ENCODE results near the gene PRKRA. TPM values are rescaled to one million over a fixed set of nuclear protein-coding genes. Genes with fewer than 3 reads are reported as not detected.

PRKRA gene
- total and polyA plus RNA-seq, 2 of the 8 experiments (the other 6 are each of a cell fraction or from before 2014, with no cell fraction given) = 25.4 to 60.4 TPM

DNA sequence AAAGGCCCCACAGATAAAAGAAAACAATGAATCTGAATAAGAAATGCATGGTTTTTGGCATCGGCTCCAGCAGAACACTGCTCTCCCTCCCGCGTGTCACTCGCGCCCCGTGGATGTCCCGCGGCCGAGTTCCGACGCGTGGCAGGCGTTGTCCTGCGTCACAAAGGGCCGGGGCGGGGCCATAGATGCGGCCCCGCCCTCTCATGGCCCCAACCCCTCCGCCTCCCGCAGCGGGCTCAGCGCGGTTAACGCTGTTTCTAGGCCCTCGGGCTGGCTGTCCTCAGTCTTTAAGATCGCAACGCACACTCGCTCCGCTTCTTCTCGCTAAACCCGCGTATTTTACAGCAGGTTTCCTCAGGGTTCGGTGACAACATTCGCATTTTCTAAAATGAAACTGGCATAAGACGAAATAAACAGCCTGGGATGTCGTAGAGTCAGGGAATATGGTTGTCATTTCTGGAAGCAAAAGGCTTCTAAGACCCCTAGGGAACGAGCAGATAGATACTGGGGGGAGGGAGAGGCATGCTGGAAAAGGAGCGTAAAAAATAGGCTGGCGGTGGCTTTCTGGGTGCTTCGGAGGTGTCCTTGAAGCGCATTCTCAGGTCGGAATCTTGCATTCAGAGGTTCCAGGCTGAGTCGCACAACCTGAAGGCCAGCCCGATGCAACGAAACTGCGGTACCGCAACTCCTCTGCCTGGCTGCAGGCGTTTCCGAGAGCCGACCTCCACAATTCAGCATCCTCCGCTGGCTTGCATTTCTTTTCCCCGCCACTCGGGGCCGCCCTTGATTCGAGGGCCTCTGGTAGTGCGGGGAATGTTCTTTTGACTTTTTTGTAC, 27.7 kb upstream of the PRKRA start, which contains the start of gene FKBP7 (continued):
- peak; percentile 85 for TF ChIP-seq RBBP5 (IDR thresholded peaks at IDR 0.05; ENCODE audit: borderline replicate concordance, low read depth, low read length)
- peak; percentile 58 to 99; a peak in 3 of 4 replicates for TF ChIP-seq HDAC2 (IDR thresholded peaks at IDR 0.05; ENCODE audit: borderline replicate concordance in 1 of 2, low read depth in 2 of 2, low read length in 2 of 2)
- TF ChIP-seq NRF1 (IDR thresholded peaks at IDR 0.05; ENCODE audit: low read depth, low read length) = no peak
- peak; percentile 66 for TF ChIP-seq YY1 (IDR thresholded peaks at IDR 0.05; ENCODE audit: low read depth, low read length)
- TF ChIP-seq, protein P1, sequence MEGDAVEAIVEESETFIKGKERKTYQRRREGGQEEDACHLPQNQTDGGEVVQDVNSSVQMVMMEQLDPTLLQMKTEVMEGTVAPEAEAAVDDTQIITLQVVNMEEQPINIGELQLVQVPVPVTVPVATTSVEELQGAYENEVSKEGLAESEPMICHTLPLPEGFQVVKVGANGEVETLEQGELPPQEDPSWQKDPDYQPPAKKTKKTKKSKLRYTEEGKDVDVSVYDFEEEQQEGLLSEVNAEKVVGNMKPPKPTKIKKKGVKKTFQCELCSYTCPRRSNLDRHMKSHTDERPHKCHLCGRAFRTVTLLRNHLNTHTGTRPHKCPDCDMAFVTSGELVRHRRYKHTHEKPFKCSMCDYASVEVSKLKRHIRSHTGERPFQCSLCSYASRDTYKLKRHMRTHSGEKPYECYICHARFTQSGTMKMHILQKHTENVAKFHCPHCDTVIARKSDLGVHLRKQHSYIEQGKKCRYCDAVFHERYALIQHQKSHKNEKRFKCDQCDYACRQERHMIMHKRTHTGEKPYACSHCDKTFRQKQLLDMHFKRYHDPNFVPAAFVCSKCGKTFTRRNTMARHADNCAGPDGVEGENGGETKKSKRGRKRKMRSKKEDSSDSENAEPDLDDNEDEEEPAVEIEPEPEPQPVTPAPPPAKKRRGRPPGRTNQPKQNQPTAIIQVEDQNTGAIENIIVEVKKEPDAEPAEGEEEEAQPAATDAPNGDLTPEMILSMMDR (IDR thresholded peaks at IDR 0.05; ENCODE audit: control extremely low read depth in 1 of 3, insufficient read depth in 1 of 3, low read depth in 1 of 3, low read length in 3 of 3) = peak; percentile 64 to 80 (median 72)
- TF ChIP-seq FOSL1 (IDR thresholded peaks at IDR 0.05; ENCODE audit: insufficient read depth, low read depth, low read length) = no peak
- peak; percentile 60 to 61 for TF ChIP-seq RAD21 (IDR thresholded peaks at IDR 0.05 in 1 of 2, conservative IDR thresholded peaks at IDR 0.05 in 1 of 2; ENCODE audit: low read depth in 2 of 2, low read length in 2 of 2)
- no peak for TF ChIP-seq RNF2 (IDR thresholded peaks at IDR 0.05; ENCODE audit: borderline replicate concordance, low read depth, low read length, missing control alignments, poor library complexity, severe bottlenecking)
- TF ChIP-seq GABPA (IDR thresholded peaks at IDR 0.05; ENCODE audit: borderline replicate concordance, insufficient read depth, low read length) = no peak
- TF ChIP-seq SIN3A (conservative IDR thresholded peaks at IDR 0.05 in 1 of 2, IDR thresholded peaks at IDR 0.05 in 1 of 2; ENCODE audit: low read depth in 1 of 2, low read length in 2 of 2) = peak in 1 of 2 experiments; percentile 43; a peak in 1 of 4 replicates
- peak; percentile 30; the same call in 1 of the 2 replicates for TF ChIP-seq SP1 (IDR thresholded peaks at IDR 0.05; ENCODE audit: low read depth, low read length)
- no peak for TF ChIP-seq BCL11A (IDR thresholded peaks at IDR 0.05; ENCODE audit: low read depth in 2 of 2, low read length in 2 of 2)
- no peak for TF ChIP-seq SRF (IDR thresholded peaks at IDR 0.05; ENCODE audit: low read depth, low read length)
- TF ChIP-seq TBP (IDR thresholded peaks at IDR 0.05; ENCODE audit: low read depth, low read length) = peak; percentile 51; the same call in 1 of the 2 replicates
- TF ChIP-seq POLR2A (IDR thresholded peaks at IDR 0.05; ENCODE audit: control extremely low read depth in 1 of 2, low read depth in 2 of 2, low read length in 2 of 2) = peak; percentile 43 to 74
- peak; percentile 93 for TF ChIP-seq BACH1 (IDR thresholded peaks at IDR 0.05; ENCODE audit: low read length)

Measured in H1 (cell line).